ENCODE data around the gene OLFM1. TPM values are rescaled to one million over a fixed set of nuclear protein-coding genes. Genes with fewer than 3 reads are reported as not detected.

The OLFM1 gene
- total RNA-seq, 4 donors from 2014 or later = 3.4 to 8.5 (median 6.7) TPM

DNA sequence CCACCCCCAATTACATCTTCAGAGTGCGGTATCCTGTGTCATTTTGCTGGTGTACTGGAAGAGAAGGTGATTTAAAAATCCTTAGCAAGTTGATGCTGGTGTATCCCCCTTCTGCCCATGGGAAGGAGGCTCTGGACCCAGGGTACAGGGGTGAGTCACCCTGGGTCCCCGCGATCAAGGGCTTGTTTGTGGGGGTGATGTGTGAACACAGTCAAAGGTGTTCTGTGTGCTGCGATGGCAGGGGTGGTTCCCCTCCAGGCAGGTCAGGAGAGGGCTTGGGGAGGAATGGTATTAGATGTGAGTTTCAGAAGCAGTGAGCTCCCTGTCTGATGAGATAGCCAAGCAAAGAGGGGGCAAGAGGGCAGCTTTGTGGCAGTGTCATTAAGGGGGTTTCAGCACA lies 28.9 kb downstream of the OLFM1 start:
- intact Hi-C loops (cut with DNase I; ENCODE audit: low total_unique reads) = no loop called here
- Histone ChIP-seq H3K9me3 (no peaks in the 10 kb centered on the region), H3K27ac (no peak overlapping the region), H3K27me3 (no peaks in the 10 kb centered on the region), H3K36me3 (no peaks in the 10 kb centered on the region), H3K4me1 (no peaks in the 10 kb centered on the region), H3K4me3 (no peak overlapping the region)
- DNase-seq (no peak), ATAC-seq (no peak)
- no peak for TF ChIP-seq POLR2A (IDR thresholded peaks at IDR 0.05)
- TF ChIP-seq, protein P1, sequence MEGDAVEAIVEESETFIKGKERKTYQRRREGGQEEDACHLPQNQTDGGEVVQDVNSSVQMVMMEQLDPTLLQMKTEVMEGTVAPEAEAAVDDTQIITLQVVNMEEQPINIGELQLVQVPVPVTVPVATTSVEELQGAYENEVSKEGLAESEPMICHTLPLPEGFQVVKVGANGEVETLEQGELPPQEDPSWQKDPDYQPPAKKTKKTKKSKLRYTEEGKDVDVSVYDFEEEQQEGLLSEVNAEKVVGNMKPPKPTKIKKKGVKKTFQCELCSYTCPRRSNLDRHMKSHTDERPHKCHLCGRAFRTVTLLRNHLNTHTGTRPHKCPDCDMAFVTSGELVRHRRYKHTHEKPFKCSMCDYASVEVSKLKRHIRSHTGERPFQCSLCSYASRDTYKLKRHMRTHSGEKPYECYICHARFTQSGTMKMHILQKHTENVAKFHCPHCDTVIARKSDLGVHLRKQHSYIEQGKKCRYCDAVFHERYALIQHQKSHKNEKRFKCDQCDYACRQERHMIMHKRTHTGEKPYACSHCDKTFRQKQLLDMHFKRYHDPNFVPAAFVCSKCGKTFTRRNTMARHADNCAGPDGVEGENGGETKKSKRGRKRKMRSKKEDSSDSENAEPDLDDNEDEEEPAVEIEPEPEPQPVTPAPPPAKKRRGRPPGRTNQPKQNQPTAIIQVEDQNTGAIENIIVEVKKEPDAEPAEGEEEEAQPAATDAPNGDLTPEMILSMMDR (IDR thresholded peaks at IDR 0.05 in 4 of 5, conservative IDR thresholded peaks at IDR 0.05 in 1 of 5) = no peak
- in situ Hi-C loops (cut with MboI; ENCODE audit: low sequenced_read_pairs in 4 of 4) = no loop called here

DNA sequence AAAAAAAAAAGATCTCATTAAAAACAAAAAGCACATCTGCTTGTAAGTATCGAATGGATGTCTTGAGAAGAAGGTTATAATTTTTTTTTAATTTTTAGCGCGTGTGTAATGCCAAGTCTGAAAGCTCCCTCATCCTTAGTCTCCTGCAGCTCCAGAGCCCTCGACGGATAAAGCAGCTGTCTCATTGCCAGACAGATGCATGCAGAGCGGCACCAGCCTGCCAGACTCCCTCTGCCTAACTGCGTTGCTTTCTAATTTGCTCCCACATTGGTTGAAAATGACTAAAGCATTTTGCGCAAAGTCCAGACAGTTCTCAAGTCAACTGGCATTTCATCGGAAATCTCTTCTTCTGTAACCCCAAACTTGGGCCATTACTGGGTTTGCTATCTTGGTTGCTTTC lies 29.4 kb downstream of the OLFM1 start:
- intact Hi-C loops (cut with DNase I; ENCODE audit: low total_unique reads) = no loop called here
- TF ChIP-seq POLR2A (IDR thresholded peaks at IDR 0.05) = no peak
- TF ChIP-seq, protein P1 (IDR thresholded peaks at IDR 0.05 in 4 of 5, conservative IDR thresholded peaks at IDR 0.05 in 1 of 5) = no peak
- no peak for ATAC-seq
- H3K4me1 ChIP-seq = no peaks in the 10 kb centered on the region
- no peaks in the 10 kb centered on the region for H3K36me3 ChIP-seq
- no peaks in the 10 kb centered on the region for H3K27me3 ChIP-seq
- in situ Hi-C loops (cut with MboI; ENCODE audit: low sequenced_read_pairs in 4 of 4) = no loop called here
- no peak for DNase-seq
- H3K4me3 ChIP-seq = no peak overlapping the region
- H3K27ac ChIP-seq = no peak overlapping the region
- H3K9me3 ChIP-seq = no peaks in the 10 kb centered on the region

DNA sequence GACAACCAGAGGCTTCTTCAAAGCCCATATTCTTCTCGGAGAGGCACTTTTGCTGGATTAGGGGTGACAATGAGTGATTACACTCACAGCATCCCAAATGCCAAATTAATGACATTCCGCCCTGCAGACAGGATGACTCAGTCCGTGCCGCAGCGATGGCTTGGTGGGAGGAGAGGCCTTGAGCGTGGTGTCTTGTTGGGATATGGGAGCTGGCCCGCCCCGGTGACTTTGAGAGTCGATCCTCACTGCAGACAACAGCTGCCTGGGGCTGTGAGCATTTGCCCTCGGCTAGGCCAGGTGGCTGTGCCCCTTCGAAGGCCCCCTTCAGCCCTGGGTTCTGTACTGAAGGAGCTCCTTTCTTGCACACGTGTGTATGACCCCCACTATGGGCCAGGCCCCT lies 29.8 kb downstream of the OLFM1 start:
- TF ChIP-seq, protein P1 (IDR thresholded peaks at IDR 0.05 in 4 of 5, conservative IDR thresholded peaks at IDR 0.05 in 1 of 5) = no peak
- no peak for TF ChIP-seq POLR2A (IDR thresholded peaks at IDR 0.05)
- DNase-seq (no peak), ATAC-seq (no peak)
- Histone ChIP-seq H3K27me3 (no peaks in the 10 kb centered on the region), H3K4me3 (no peak overlapping the region), H3K9me3 (no peaks in the 10 kb centered on the region), H3K4me1 (no peaks in the 10 kb centered on the region), H3K27ac (no peak overlapping the region), H3K36me3 (no peaks in the 10 kb centered on the region)
- in situ Hi-C loops (cut with MboI; ENCODE audit: low sequenced_read_pairs in 4 of 4) = no loop called here
- intact Hi-C loops (cut with DNase I; ENCODE audit: low total_unique reads) = no loop called here

DNA sequence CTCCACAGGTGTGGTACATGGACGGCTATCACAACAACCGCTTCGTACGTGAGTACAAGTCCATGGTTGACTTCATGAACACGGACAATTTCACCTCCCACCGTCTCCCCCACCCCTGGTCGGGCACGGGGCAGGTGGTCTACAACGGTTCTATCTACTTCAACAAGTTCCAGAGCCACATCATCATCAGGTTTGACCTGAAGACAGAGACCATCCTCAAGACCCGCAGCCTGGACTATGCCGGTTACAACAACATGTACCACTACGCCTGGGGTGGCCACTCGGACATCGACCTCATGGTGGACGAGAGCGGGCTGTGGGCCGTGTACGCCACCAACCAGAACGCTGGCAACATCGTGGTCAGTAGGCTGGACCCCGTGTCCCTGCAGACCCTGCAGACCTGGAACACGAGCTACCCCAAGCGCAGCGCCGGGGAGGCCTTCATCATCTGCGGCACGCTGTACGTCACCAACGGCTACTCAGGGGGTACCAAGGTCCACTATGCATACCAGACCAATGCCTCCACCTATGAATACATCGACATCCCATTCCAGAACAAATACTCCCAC lies 32.1 kb downstream of the OLFM1 start:
- peaks cover 11% of the 10 kb centered on the region in 2 donors for H3K4me1 ChIP-seq
- no peak overlapping the region for H3K4me3 ChIP-seq
- intact Hi-C loops (cut with DNase I; ENCODE audit: low total_unique reads) (no loop called here), in situ Hi-C loops (cut with MboI; ENCODE audit: low sequenced_read_pairs in 4 of 4) (no loop called here)
- no peak overlapping the region for H3K27ac ChIP-seq
- DNase-seq (no peak), ATAC-seq (no peak)
- no peaks in the 10 kb centered on the region for H3K9me3 ChIP-seq
- H3K36me3 ChIP-seq = no peaks in the 10 kb centered on the region
- no peak for TF ChIP-seq POLR2A (IDR thresholded peaks at IDR 0.05)
- TF ChIP-seq, protein P1 (IDR thresholded peaks at IDR 0.05 in 4 of 5, conservative IDR thresholded peaks at IDR 0.05 in 1 of 5) = no peak
- H3K27me3 ChIP-seq = no peaks in the 10 kb centered on the region

DNA sequence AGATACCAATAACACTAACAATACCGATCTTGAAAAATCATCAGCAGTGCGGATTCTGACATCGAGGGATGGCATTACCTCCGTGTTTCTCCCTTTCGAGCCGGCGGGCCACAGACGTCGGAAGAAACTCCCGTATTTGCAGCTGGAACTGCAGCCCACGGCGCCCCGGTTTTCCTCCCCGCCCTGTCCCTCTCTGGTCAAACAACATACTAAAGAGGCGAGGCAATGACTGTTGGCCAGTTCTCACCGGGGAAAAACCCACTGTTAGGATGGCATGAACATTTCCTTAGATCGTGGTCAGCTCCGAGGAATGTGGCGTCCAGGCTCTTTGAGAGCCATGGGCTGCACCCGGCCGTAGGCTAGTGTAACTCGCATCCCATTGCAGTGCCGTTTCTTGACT lies 32.8 kb downstream of the OLFM1 start:
- Histone ChIP-seq H3K27ac (no peak overlapping the region), H3K27me3 (no peaks in the 10 kb centered on the region), H3K36me3 (no peaks in the 10 kb centered on the region), H3K4me1 (peaks cover 11 to 17% of the 10 kb centered on the region in 2 donors), H3K4me3 (no peak overlapping the region), H3K9me3 (no peaks in the 10 kb centered on the region)
- TF ChIP-seq, protein P1 (IDR thresholded peaks at IDR 0.05 in 4 of 5, conservative IDR thresholded peaks at IDR 0.05 in 1 of 5) = no peak
- no peak for TF ChIP-seq POLR2A (IDR thresholded peaks at IDR 0.05)
- intact Hi-C loops (cut with DNase I; ENCODE audit: low total_unique reads) (no loop called here), in situ Hi-C loops (cut with MboI; ENCODE audit: low sequenced_read_pairs in 4 of 4) (no loop called here)
- DNase-seq (no peak), ATAC-seq (no peak)

All from gastrocnemius medialis (tissue), 4 donors.